Measurements from ENCODE around the gene MTA2. TPM values are rescaled to one million over a fixed set of nuclear protein-coding genes. Genes with fewer than 3 reads are reported as not detected.

The MTA2 gene
- total RNA-seq, 1 donor from 2014 or later: 91.6 TPM

DNA sequence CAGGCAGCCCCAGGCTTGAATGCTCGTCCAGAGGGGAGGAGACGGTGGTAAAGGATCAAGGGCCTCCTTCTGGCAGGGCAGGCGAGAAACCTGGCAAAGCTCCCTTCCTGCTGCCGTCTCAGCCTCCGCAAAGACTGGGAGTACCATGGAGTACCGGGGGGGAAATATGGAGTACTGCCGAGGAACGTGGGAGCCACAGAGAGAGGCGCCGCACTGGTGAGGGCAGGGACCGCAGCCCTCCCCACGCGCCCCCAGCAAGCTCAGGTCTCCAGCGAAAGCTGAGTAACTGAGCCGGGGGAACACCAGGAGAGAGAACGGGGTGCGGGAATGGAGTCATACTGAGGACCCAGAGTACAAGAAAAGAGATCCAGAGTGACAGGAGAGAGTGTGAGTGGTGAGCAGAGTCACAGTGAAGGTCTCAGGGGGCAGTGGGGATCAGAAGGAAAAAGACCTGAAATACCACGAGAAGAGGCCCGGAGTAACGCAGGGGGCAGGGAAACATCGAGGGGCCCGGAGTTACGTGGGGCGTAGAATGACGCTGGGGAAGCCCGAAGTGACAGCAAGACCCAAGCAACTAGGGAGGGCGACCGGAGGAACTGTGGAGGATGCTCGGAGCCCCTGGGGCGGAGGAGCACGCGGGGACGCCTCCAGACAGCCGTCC, 10.2 kb upstream of the MTA2 start:
- Mint-ChIP-seq H3K4me3 (ENCODE audit: unreplicated experiment) (peak overlapping the region; percentile 93), H3K36me3 (ENCODE audit: unreplicated experiment) (peaks cover 9% of the 10 kb centered on the region), H3K27me3 (ENCODE audit: unreplicated experiment) (no peaks in the 10 kb centered on the region), H3K9me3 (ENCODE audit: unreplicated experiment) (no peaks in the 10 kb centered on the region), H3K4me1 (ENCODE audit: unreplicated experiment) (peaks cover 19% of the 10 kb centered on the region), H3K27ac (ENCODE audit: unreplicated experiment) (peak overlapping the region; percentile 97)
- TF ChIP-seq, protein P1, sequence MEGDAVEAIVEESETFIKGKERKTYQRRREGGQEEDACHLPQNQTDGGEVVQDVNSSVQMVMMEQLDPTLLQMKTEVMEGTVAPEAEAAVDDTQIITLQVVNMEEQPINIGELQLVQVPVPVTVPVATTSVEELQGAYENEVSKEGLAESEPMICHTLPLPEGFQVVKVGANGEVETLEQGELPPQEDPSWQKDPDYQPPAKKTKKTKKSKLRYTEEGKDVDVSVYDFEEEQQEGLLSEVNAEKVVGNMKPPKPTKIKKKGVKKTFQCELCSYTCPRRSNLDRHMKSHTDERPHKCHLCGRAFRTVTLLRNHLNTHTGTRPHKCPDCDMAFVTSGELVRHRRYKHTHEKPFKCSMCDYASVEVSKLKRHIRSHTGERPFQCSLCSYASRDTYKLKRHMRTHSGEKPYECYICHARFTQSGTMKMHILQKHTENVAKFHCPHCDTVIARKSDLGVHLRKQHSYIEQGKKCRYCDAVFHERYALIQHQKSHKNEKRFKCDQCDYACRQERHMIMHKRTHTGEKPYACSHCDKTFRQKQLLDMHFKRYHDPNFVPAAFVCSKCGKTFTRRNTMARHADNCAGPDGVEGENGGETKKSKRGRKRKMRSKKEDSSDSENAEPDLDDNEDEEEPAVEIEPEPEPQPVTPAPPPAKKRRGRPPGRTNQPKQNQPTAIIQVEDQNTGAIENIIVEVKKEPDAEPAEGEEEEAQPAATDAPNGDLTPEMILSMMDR (IDR thresholded peaks at IDR 0.05): no peak
- no peak for DNase-seq (ENCODE audit: extremely low spot score, unreplicated experiment)

DNA sequence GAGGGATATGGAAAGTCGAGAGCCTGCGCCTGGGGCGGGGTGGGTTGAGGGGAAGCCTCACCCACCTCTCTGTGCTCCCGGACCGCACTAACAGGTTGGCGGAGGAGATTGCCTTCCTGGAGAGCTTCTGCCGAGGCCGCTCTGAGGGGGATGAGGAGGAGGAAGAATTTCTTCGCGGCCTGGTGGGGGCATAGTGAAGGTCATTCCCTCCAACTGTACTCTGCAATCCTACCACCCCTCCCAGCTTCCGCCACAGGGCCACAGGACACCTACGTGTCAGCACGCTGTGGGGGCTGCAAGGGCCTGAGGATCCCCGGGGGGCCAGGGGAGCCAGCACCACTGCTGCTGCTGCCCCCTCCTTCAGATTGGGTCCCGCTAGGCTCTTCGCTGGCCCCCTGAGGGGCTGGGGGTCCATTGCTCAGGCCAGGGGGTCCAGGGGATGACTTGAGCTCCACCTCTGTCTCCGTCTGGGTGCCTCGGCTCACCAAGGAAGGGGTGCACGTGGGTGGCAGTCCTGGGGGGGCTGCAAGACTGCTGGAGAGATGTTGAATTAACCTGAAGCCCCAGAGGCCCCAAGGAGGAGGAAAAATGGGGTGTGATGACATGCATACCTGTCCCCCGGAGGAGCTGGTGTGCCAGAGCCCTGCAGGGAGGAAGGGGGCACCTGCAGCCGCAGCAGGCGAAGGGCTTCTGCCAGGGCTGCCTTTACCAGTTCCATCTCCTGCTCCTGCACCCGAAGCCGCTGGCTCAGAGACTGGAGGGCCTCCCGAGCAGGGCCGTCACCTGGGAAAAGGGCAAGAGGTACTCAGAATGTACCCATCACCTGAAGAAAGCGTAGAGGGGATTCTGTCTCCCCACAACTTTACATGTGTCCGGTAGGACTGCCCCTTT, 9.4 kb upstream of the MTA2 start:
- H3K27ac Mint-ChIP-seq (ENCODE audit: unreplicated experiment): peak overlapping the region; percentile 97
- peaks cover 19% of the 10 kb centered on the region for H3K4me1 Mint-ChIP-seq (ENCODE audit: unreplicated experiment)
- H3K27me3 Mint-ChIP-seq (ENCODE audit: unreplicated experiment): no peaks in the 10 kb centered on the region
- H3K36me3 Mint-ChIP-seq (ENCODE audit: unreplicated experiment): peaks cover 10% of the 10 kb centered on the region
- peak overlapping the region; percentile 93 for H3K4me3 Mint-ChIP-seq (ENCODE audit: unreplicated experiment)
- no peak for DNase-seq (ENCODE audit: extremely low spot score, unreplicated experiment)
- TF ChIP-seq, protein P1 (IDR thresholded peaks at IDR 0.05): no peak
- H3K9me3 Mint-ChIP-seq (ENCODE audit: unreplicated experiment): no peaks in the 10 kb centered on the region

DNA sequence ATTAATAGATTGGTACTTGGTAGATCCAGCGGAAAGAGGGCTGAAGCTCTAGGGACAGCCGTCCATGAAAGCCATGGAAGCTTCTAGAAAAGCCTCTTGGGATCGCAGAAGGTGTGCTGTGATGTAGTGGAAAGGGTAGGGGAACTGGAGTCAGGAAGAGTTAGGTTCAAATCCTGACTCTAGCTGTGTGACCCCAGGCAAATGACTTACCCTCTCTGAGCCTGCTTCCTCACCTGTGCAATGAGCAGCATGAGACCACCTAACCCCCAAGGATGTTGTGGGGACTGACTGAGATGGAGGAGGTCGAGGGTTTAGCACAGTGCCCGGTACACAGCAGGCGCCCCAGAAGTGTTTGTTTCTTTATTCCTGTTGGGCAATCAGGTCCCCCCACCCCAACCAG, 8.7 kb upstream of the MTA2 start:
- Mint-ChIP-seq H3K4me3 (ENCODE audit: unreplicated experiment) (peak overlapping the region; percentile 51), H3K27ac (ENCODE audit: unreplicated experiment) (peak overlapping the region; percentile 47), H3K36me3 (ENCODE audit: unreplicated experiment) (peaks cover 10% of the 10 kb centered on the region), H3K4me1 (ENCODE audit: unreplicated experiment) (peaks cover 19% of the 10 kb centered on the region), H3K27me3 (ENCODE audit: unreplicated experiment) (no peaks in the 10 kb centered on the region), H3K9me3 (ENCODE audit: unreplicated experiment) (no peaks in the 10 kb centered on the region)
- TF ChIP-seq, protein P1 (IDR thresholded peaks at IDR 0.05): no peak
- DNase-seq (ENCODE audit: extremely low spot score, unreplicated experiment): no peak

DNA sequence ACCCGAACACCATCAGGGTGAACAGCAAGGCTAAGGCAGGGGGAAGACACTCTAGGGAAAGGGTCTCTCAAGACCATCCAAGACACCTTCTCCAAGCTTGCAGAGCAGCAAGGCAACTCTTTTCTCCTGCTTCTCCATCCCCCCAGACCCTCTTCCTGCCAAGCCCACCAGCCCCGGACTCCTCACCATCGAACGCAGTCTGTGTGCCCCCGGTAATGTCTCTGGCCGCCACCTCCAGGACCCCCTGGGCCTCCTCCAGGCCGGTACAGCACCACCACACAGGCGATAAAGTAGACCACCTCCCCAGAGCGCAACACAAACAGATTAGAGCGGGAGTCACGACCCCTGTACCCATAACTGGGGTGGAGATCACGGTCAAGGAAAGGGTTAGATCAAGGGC, 7.1 kb upstream of the MTA2 start:
- peaks cover 14% of the 10 kb centered on the region for H3K36me3 Mint-ChIP-seq (ENCODE audit: unreplicated experiment)
- H3K9me3 Mint-ChIP-seq (ENCODE audit: unreplicated experiment): no peaks in the 10 kb centered on the region
- DNase-seq (ENCODE audit: extremely low spot score, unreplicated experiment): no peak
- H3K4me3 Mint-ChIP-seq (ENCODE audit: unreplicated experiment): no peak overlapping the region
- TF ChIP-seq, protein P1 (IDR thresholded peaks at IDR 0.05): no peak
- peaks cover 19% of the 10 kb centered on the region for H3K4me1 Mint-ChIP-seq (ENCODE audit: unreplicated experiment)
- H3K27me3 Mint-ChIP-seq (ENCODE audit: unreplicated experiment): no peaks in the 10 kb centered on the region
- H3K27ac Mint-ChIP-seq (ENCODE audit: unreplicated experiment): peak overlapping the region; percentile 38

DNA sequence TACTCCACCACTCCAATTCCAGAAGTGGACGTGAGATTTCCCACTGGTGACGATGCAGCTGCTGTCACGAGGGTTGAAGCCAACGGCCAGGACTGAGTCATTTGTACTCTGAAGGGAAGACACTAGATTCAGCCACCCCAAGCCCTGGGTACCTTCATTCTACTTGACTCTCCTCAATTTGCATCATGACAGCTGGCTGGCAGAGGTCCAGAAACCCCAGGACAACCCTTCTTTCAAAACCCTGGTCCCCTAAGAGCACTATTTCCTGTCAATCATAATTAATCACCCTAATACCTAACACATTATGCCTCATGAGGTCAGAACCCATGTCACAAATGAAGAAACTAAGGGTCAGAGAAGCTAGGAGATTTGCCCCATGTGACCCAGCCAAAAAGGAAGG, 6.0 kb upstream of the MTA2 start:
- TF ChIP-seq, protein P1 (IDR thresholded peaks at IDR 0.05): no peak
- Mint-ChIP-seq H3K4me3 (ENCODE audit: unreplicated experiment) (no peak overlapping the region), H3K27me3 (ENCODE audit: unreplicated experiment) (no peaks in the 10 kb centered on the region), H3K36me3 (ENCODE audit: unreplicated experiment) (peaks cover 14% of the 10 kb centered on the region), H3K4me1 (ENCODE audit: unreplicated experiment) (peaks cover 26% of the 10 kb centered on the region), H3K9me3 (ENCODE audit: unreplicated experiment) (no peaks in the 10 kb centered on the region), H3K27ac (ENCODE audit: unreplicated experiment) (no peak overlapping the region)
- DNase-seq (ENCODE audit: extremely low spot score, unreplicated experiment): no peak

Measured in osteocyte (in vitro differentiated cells).